ENCODE results near the gene HAGH.

DNA sequence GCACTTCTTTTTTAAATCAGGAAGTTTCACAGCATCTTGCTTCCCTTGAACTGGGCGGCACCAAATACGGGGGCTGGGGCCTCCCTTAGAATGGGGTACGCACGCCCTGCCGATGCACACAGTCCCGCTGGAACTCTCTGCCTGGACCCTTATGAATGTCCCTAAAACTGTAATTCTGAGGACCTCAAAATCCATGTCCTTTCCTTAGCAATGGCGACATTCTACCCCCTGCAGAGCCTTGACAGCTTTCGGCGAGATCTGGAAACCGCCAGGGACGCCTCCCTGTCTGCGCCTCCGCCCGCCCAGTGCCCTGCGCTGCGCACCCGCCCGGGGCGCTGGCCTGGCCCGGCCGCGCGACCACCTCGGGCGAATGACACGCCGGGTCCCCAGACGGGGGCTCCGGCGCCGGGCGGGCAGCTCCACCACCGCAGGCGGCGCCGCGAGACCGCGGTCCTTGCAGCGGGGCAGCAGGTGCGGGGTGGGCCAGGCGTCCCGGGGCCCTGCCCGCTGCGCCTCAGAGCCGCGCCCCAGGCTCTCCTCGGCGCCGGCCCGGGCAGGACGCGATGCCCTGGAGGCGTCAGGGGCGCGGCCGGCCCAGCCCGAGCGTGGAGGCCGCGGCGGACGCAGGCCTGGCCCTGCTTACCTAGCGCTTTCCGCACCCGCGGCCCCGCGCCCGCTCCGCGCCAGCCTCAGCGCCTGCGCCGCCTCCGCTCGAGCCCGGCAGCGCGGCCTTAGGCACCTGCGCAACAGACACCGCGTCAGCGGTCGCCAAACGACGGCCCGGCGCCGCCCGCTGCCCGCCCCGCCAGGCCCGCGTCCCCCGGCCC, 548 bp downstream of the HAGH start:
- TF ChIP-seq, protein P1, sequence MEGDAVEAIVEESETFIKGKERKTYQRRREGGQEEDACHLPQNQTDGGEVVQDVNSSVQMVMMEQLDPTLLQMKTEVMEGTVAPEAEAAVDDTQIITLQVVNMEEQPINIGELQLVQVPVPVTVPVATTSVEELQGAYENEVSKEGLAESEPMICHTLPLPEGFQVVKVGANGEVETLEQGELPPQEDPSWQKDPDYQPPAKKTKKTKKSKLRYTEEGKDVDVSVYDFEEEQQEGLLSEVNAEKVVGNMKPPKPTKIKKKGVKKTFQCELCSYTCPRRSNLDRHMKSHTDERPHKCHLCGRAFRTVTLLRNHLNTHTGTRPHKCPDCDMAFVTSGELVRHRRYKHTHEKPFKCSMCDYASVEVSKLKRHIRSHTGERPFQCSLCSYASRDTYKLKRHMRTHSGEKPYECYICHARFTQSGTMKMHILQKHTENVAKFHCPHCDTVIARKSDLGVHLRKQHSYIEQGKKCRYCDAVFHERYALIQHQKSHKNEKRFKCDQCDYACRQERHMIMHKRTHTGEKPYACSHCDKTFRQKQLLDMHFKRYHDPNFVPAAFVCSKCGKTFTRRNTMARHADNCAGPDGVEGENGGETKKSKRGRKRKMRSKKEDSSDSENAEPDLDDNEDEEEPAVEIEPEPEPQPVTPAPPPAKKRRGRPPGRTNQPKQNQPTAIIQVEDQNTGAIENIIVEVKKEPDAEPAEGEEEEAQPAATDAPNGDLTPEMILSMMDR (IDR thresholded peaks at IDR 0.05), result peak in 2 of 12 donors; percentile 13 to 29
- TF ChIP-seq POLR2A (IDR thresholded peaks at IDR 0.05), result no peak
